ENCODE measurements around the gene ZIM2. TPM values are rescaled to one million over a fixed set of nuclear protein-coding genes. Genes with fewer than 3 reads are reported as not detected.

ZIM2 gene
- polyA plus RNA-seq, 1 donor (not counting 4 experiments of a cell fraction or from before 2014, with no cell fraction given): not detected

GRCh38 chr19:56821209-56821608 lies 19.3 kb downstream of the ZIM2 start:
- dilution Hi-C loops (cut with MboI; ENCODE audit: extremely low pct_ligation_motif_present, low sequenced_read_pairs): no loop called here
- Histone ChIP-seq H2AFZ (ENCODE audit: control insufficient read depth, low read length) (no peak overlapping the region), H4K20me1 (ENCODE audit: control insufficient read depth, extremely low read depth, insufficient read depth, low read length) (no peaks in the 10 kb centered on the region), H3K27me3 (ENCODE audit: control insufficient read depth, extremely low read depth, insufficient read depth, low read length) (no peaks in the 10 kb centered on the region), H3K79me2 (ENCODE audit: control insufficient read depth, insufficient read depth, low read length) (no peaks in the 10 kb centered on the region), H3K4me2 (ENCODE audit: control insufficient read depth, extremely low read depth, insufficient read depth, low read depth, low read length) (no peak overlapping the region), H3K4me1 (ENCODE audit: control insufficient read depth, extremely low read depth, insufficient read depth, low read length) (no peaks in the 10 kb centered on the region), H3K9me1 (ENCODE audit: control insufficient read depth, extremely low read depth, insufficient read depth, low read length) (no peaks in the 10 kb centered on the region), H3K27ac (ENCODE audit: control insufficient read depth, insufficient read depth, low read length) (no peak overlapping the region), H3K9me3 (ENCODE audit: control insufficient read depth, low read depth, low read length) (peaks cover 4% of the 10 kb centered on the region), H3K9ac (ENCODE audit: control insufficient read depth, extremely low read depth, insufficient read depth, low read length) (no peak overlapping the region), H3K4me3 (ENCODE audit: control insufficient read depth in 2 of 3, extremely low read depth in 1 of 3, insufficient read depth in 2 of 3, low read depth in 1 of 3, low read length in 3 of 3) (no peak overlapping the region), H3K36me3 (ENCODE audit: control insufficient read depth in 2 of 2, extremely low read depth in 1 of 2, insufficient read depth in 2 of 2, low read length in 2 of 2) (no peaks in the 10 kb centered on the region)
- DNase-seq (ENCODE audit: low read depth, low spot score) (no peak), FAIRE-seq (no peak)
- TF ChIP-seq EZH2 (IDR thresholded peaks at IDR 0.05; ENCODE audit: low read length): no peak
- no peak for TF ChIP-seq CTCF (optimal IDR thresholded peaks at IDR 0.05 in 1 of 3, IDR thresholded peaks at IDR 0.05 in 1 of 3, conservative IDR thresholded peaks at IDR 0.05 in 1 of 3; ENCODE audit: extremely low read depth in 1 of 3, insufficient read depth in 2 of 3, low read length in 3 of 3)

- H3K9me3 ChIP-seq (ENCODE audit: control insufficient read depth, low read depth, low read length): peaks cover 7% of the 10 kb centered on the region
Measured at GRCh38 chr19:56819166-56819565, 21.4 kb downstream of the ZIM2 start.

More at GRCh38 chr19:56819166-56819565, 21.4 kb downstream of the ZIM2 start:
- Histone ChIP-seq H3K27me3 (ENCODE audit: control insufficient read depth, extremely low read depth, insufficient read depth, low read length) (no peaks in the 10 kb centered on the region), H3K4me2 (ENCODE audit: control insufficient read depth, extremely low read depth, insufficient read depth, low read depth, low read length) (no peak overlapping the region), H3K36me3 (ENCODE audit: control insufficient read depth in 2 of 2, extremely low read depth in 1 of 2, insufficient read depth in 2 of 2, low read length in 2 of 2) (no peaks in the 10 kb centered on the region), H4K20me1 (ENCODE audit: control insufficient read depth, extremely low read depth, insufficient read depth, low read length) (no peaks in the 10 kb centered on the region), H3K9ac (ENCODE audit: control insufficient read depth, extremely low read depth, insufficient read depth, low read length) (no peak overlapping the region), H3K79me2 (ENCODE audit: control insufficient read depth, insufficient read depth, low read length) (no peaks in the 10 kb centered on the region), H2AFZ (ENCODE audit: control insufficient read depth, low read length) (no peak overlapping the region), H3K4me1 (ENCODE audit: control insufficient read depth, extremely low read depth, insufficient read depth, low read length) (no peaks in the 10 kb centered on the region), H3K27ac (ENCODE audit: control insufficient read depth, insufficient read depth, low read length) (no peak overlapping the region), H3K9me1 (ENCODE audit: control insufficient read depth, extremely low read depth, insufficient read depth, low read length) (no peaks in the 10 kb centered on the region), H3K4me3 (ENCODE audit: control insufficient read depth in 2 of 3, extremely low read depth in 1 of 3, insufficient read depth in 2 of 3, low read depth in 1 of 3, low read length in 3 of 3) (no peak overlapping the region)
- DNase-seq (ENCODE audit: low read depth, low spot score): no peak
- FAIRE-seq: no peak
- dilution Hi-C loops (cut with MboI; ENCODE audit: extremely low pct_ligation_motif_present, low sequenced_read_pairs): no loop called here
- no peak for TF ChIP-seq CTCF (optimal IDR thresholded peaks at IDR 0.05 in 1 of 3, IDR thresholded peaks at IDR 0.05 in 1 of 3, conservative IDR thresholded peaks at IDR 0.05 in 1 of 3; ENCODE audit: extremely low read depth in 1 of 3, insufficient read depth in 2 of 3, low read length in 3 of 3)
- no peak for TF ChIP-seq EZH2 (IDR thresholded peaks at IDR 0.05; ENCODE audit: low read length)
